ENCODE measurements around the gene ACACB. TPM values are rescaled to one million over a fixed set of nuclear protein-coding genes. Genes with fewer than 3 reads are reported as not detected.

ACACB gene
- total RNA-seq, 2 donors from 2014 or later, result 49.6 to 55.6 TPM

DNA sequence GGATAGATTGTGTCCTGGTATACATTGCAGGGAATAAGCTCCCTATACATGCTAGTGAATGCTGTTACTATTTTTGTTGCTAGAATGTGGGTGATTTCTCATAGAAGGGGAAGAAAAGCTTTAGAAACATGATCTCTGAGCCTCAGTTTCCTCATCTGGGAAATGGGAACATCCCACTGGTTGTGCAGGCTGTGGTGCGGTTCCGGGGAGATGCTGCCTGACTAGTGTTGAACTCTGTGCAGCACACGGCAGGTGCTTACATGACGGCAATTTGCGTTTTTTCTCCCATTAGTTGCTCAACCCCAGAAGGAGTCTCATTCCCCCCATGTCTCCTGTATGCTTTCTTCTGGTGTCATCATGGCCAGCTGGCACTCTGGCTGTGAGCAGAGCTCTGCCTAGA is 159.8 kb downstream of the ACACB start:
- intact Hi-C loops (cut with DNase I, micrococcal nuclease), result no loop called here
- ATAC-seq (no peak), DNase-seq (no peak)

- intact Hi-C loops (cut with DNase I, micrococcal nuclease), result no loop called here
- DNase-seq, result no peak
- ATAC-seq, result no peak
These were observed 161.0 kb downstream of the ACACB start for GRCh38 chr12:109277255-109277898.

DNA sequence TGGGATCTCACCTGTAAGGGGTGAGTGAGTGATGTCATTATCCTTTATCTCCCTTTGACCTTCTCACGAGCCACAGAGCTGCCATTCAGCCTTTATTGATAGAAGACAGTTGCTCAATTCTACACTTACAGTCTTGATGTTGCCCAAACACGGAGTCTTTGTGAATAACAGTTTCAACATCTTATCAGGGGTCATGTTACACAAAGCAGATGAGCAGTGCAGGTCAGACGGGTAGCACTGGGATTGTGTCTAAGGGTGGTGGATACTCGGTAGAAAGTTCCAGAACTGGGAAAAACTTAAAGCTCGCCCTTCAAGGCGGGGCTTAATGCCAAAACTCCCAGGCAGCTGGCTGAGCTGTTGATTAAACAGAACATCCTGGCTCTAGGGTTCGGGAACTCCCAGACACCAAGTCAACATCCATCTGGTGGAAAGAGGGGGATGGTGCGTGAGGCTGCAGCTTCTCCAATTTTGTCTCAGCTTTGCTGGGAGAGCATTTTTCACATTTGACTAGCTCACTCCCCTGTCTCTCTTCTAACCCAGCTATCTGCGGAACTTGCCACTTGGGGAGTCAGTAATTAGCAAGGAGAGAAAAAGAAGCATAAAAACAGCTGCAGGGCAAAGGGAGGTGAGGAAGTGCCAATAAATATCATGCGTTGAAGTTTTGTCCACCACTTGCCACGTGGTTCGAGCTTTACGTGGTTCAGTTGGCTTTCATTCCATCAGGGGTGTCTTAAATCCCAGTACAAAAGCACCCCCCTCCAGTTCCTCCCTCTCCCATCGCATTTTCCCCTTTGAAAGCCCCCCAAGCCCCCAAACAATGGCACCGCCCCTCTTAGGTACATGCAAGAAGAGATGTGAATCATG is 161.7 kb downstream of the ACACB start:
- DNase-seq (peak; percentile 22 to 38), ATAC-seq (peak; percentile 49)
- intact Hi-C loops (cut with DNase I, micrococcal nuclease), result no loop called here

- intact Hi-C loops (cut with DNase I, micrococcal nuclease), result no loop called here
- no peak for DNase-seq
- ATAC-seq, result no peak
These were observed 162.5 kb downstream of the ACACB start for GRCh38 chr12:109278912-109279311.

DNA sequence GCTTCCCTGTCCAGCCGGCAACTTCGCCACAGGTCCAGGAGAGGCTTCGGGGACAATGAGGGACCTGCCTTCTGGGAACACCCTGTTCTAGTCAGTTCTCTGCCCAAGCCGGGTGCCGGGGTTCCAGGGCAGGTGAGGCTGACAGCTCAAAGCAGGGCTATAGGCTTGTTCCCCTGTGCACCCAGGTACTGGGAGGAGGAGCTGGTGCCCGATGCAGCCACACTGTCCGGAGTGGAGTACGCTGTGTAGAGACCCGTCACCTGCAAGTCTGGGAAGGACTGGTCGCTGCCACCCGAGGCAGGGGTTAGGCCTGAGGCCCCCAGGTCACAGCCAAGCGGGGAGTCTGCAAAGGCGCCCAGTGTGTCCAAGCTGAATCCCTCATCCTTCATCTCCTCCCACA is 163.1 kb downstream of the ACACB start:
- ATAC-seq (no peak), DNase-seq (no peak)
- intact Hi-C loops (cut with DNase I, micrococcal nuclease), result no loop called here

DNA sequence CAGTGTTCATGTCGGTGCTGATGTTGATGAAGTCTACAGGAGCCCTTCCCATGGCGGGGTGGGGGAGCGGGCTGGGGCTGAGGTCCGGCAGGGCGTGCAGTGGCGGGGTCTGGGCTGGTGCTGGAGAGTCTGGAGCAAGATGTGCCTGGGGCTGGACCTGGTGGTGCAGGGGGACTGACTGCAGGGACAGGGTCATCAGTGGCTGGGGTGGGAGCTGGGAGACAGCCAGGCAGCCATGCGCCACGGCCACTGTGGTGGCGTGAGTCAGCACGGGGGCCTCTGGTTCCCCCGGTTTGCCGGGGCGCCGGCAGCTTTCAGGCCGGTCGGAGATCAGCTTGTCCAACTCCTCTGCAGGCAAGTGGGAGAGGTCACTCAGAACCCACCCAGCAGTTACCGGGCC is 165.1 kb downstream of the ACACB start:
- ATAC-seq, result no peak
- intact Hi-C loops (cut with DNase I, micrococcal nuclease), result no loop called here
- DNase-seq, result no peak

DNA sequence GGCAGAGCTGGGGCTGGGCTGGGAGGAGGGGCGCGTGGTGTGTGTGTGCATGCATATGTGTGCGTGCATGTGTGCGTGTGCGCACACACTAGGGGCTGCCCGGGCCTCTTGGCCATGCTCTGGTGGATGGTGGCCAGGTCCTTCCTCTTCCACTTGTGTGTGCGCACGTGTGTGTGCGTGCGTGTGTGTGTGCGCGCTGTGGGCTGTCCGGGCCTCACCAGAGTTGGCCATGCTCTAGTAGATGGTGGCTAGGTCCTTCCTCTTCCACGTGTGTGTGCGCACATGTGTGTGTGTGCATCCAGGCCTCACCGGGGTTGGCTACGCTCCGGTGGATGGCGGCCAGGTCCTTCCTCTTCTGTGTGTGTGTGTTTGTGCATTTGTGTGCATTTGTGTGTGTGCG is 168.0 kb downstream of the ACACB start:
- no peak for DNase-seq
- no peak for ATAC-seq
- intact Hi-C loops (cut with DNase I, micrococcal nuclease), result no loop called here

- ATAC-seq (no peak), DNase-seq (no peak)
- intact Hi-C loops (cut with DNase I, micrococcal nuclease), result no loop called here
These were observed 169.9 kb downstream of the ACACB start for GRCh38 chr12:109286252-109286651.

GRCh38 chr12:109286652-109287051 is 170.3 kb downstream of the ACACB start:
- DNase-seq (no peak), ATAC-seq (no peak)
- intact Hi-C loops (cut with DNase I, micrococcal nuclease), result no loop called here

- ATAC-seq (no peak), DNase-seq (no peak)
- intact Hi-C loops (cut with DNase I, micrococcal nuclease), result no loop called here
These were observed 170.8 kb downstream of the ACACB start for GRCh38 chr12:109287181-109287580.

DNA sequence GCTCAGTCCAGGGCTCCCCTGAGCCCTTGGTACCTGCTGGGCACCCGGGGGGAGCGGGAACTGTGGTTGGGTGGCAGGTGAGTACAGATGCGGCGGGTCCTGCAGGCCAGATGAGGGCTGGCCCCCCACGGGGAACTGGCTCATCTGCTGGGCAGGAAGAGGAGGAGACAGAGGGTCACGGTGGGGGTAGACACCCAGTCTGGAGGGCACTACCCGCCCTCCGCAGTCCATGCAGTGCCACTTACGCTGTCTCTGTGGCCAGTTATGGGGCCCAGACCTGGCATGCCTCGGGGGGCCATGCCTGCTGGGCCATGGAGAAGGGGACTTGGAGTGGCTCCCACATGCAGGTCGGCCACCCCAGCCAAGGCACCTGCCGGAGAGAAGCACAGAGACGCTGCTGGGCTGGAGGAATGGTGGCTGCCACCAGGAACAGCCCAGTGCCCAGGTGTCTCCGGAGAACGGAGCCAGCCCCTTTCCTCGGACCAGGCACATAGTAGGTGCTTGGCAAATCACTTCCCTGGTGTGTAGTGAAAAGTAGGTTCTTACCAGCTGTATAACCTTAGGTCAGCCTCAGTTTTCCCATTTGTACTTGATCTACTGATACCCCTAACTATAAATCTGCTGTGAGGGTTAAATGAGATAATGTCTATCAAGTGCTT is 171.6 kb downstream of the ACACB start:
- DNase-seq (no peak), ATAC-seq (no peak)
- intact Hi-C loops (cut with DNase I, micrococcal nuclease), result no loop called here

- ATAC-seq, result no peak
- DNase-seq, result no peak
- intact Hi-C loops (cut with DNase I, micrococcal nuclease), result no loop called here
These were observed 172.2 kb downstream of the ACACB start for GRCh38 chr12:109288571-109288970.

DNA sequence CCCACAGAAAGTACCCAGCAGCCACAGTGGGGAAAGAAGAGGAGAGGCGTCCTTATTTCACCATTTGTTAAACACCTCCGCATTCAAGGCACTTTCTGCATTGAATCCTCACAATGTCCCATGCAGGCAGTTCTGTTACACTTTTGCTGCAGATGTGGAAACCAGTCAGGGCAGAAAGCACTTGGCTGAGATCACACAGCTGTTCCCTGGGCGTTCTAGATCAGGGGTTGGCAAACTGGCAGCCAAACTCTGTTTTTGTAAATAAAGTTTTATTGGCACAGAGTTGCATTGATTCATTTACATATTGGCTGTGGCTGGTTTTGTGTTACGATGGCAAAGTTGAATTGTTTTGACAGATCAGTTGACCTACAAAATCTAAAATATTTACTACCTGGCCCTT is 172.6 kb downstream of the ACACB start:
- intact Hi-C loops (cut with DNase I, micrococcal nuclease), result no loop called here
- ATAC-seq (no peak), DNase-seq (no peak)

GRCh38 chr12:109289551-109289950 is 173.2 kb downstream of the ACACB start:
- intact Hi-C loops (cut with DNase I, micrococcal nuclease), result no loop called here
- DNase-seq, result no peak
- ATAC-seq, result no peak

- ATAC-seq, result no peak
- intact Hi-C loops (cut with DNase I, micrococcal nuclease), result no loop called here
- no peak for DNase-seq
These were observed 173.7 kb downstream of the ACACB start for GRCh38 chr12:109290061-109290460.

DNA sequence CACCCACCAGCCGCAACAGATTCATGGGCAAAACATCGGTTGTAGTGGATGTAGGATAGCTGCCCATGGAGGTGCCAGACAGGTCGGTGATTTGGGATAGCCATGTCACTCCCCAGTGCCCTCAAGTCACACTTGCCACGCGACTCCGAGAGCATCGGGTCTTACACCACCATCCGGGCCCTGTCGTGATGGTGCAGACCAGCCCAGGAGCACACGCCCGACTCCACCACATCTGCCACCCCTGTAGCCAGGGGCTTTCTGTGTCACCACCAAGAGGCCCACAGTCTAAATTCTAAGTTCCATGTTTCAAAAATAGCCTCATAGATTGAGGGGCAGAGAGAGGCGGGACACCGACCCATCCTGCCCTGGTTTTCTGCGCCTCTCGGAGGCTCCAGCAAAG is 174.7 kb downstream of the ACACB start:
- intact Hi-C loops (cut with DNase I, micrococcal nuclease), result no loop called here
- no peak for DNase-seq
- no peak for ATAC-seq

GRCh38 chr12:109291521-109292341 is 175.3 kb downstream of the ACACB start:
- peak; percentile 55 to 73 for DNase-seq
- peak; percentile 95 for ATAC-seq
- intact Hi-C loops (cut with DNase I, micrococcal nuclease), result no loop called here

DNA sequence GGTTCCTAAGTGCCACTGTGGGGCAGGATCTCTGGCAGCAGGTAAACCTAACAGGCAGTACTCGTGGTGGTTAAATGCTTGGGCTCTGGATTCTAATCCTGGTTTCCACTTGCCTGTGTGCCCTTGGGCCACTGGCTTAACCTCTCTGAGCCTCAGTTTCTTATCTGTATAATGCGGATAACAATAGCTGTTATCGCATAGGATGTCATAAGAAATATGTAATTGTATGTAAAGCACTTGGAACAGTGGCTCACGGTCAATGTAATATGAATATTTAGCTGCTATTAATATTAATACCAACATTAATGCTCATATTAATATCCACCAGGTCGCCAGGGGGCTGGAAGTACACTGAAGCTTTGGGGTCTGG is 175.9 kb downstream of the ACACB start:
- DNase-seq (no peak), ATAC-seq (no peak)
- intact Hi-C loops (cut with DNase I, micrococcal nuclease), result no loop called here

DNA sequence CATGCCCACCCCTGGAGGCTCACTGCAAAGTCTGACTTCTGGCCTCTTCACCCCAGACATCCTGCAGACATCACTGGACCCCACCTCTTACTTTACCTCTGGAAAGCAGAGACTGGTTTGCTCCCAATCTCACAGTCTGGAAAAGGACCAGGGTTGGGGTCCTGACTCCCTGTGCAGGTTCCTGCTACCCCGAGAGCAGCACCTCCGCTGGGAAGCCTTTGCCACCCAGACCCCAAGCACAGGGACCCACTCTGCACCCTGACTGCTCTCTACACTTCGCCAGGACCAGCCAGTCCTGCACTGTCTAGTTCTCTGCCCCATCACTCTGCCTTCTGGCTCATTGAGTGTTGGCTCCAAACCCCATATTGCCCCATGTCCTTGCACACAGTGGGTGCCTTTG is 176.7 kb downstream of the ACACB start:
- no peak for DNase-seq
- ATAC-seq, result no peak
- intact Hi-C loops (cut with DNase I, micrococcal nuclease), result no loop called here

Data from left colon (tissue), 2 donors.